Hindlimb muscle (tissue), 1 donor: ENCODE data around the gene ADAMTS5. TPM values are rescaled to one million over a fixed set of nuclear protein-coding genes. Genes with fewer than 3 reads are reported as not detected.

Experiments used
- DNase-seq: peaks from one replicate; pipeline ENCODE4 v3.0.0-alpha.2; 2013
- polyA plus RNA-seq: library from polyadenylated mRNA; unstranded; fragments of 120-200 nt; gene quantifications from one replicate; pipeline ENCODE4 v1.2.1, GENCODE V29; 2013; ENCODE audit not compliant: insufficient read length

The ADAMTS5 gene
- 14.9 TPM for polyA plus RNA-seq

- peak; percentile 83 for DNase-seq
These were observed at the start of gene ADAMTS5 for GRCh38 chr21:26967062-26967913. Gene ADAMTS5, minus strand, starts transcription at chr21:26967088. Its CDS starts 697 bp downstream, at chr21:26966391.

- DNase-seq: no peak
These were observed 34.6 kb upstream of the ADAMTS5 start for GRCh38 chr21:27001526-27001925.

GRCh38 chr21:26983576-26983975 lies 16.7 kb upstream of the ADAMTS5 start:
- DNase-seq: no peak

- no peak for DNase-seq
These were observed 15.9 kb upstream of the ADAMTS5 start for GRCh38 chr21:26982767-26983166.

GRCh38 chr21:26977746-26978145 lies 10.9 kb upstream of the ADAMTS5 start:
- DNase-seq: no peak

- DNase-seq: no peak
These were observed 6.3 kb upstream of the ADAMTS5 start for GRCh38 chr21:26973226-26973625.

- no peak for DNase-seq
These were observed 5.3 kb upstream of the ADAMTS5 start for GRCh38 chr21:26972192-26972591.

- no peak for DNase-seq
These were observed 3.3 kb upstream of the ADAMTS5 start for GRCh38 chr21:26969971-26970725.

GRCh38 chr21:26966649-26967061 lies 233 bp downstream of the ADAMTS5 start:
- DNase-seq: no peak

GRCh38 chr21:26965907-26966581 lies 844 bp downstream of the ADAMTS5 start:
- peak; percentile 76 for DNase-seq

- peak; percentile 76 for DNase-seq
These were observed 1.6 kb downstream of the ADAMTS5 start for GRCh38 chr21:26965040-26965906.

GRCh38 chr21:26964170-26964778 lies 2.6 kb downstream of the ADAMTS5 start:
- peak; percentile 88 for DNase-seq

- DNase-seq: no peak
These were observed 4.2 kb downstream of the ADAMTS5 start for GRCh38 chr21:26962621-26963181.

- no peak for DNase-seq
These were observed 5.2 kb downstream of the ADAMTS5 start for GRCh38 chr21:26961698-26962097.

GRCh38 chr21:26958788-26959187 lies 8.1 kb downstream of the ADAMTS5 start:
- no peak for DNase-seq

- DNase-seq: no peak
These were observed 10.1 kb downstream of the ADAMTS5 start for GRCh38 chr21:26956813-26957212.

- no peak for DNase-seq
These were observed 10.7 kb downstream of the ADAMTS5 start for GRCh38 chr21:26956216-26956615.

- no peak for DNase-seq
These were observed 12.2 kb downstream of the ADAMTS5 start for GRCh38 chr21:26954662-26955121.

- DNase-seq: no peak
These were observed 14.4 kb downstream of the ADAMTS5 start for GRCh38 chr21:26952374-26953066.

GRCh38 chr21:26949830-26950229 lies 17.1 kb downstream of the ADAMTS5 start:
- no peak for DNase-seq
